ENCODE results near the gene ETV6.
A peak's percentile ranks its signal among the peaks of the same experiment; 100 is the strongest.

ETV6 gene

DNA sequence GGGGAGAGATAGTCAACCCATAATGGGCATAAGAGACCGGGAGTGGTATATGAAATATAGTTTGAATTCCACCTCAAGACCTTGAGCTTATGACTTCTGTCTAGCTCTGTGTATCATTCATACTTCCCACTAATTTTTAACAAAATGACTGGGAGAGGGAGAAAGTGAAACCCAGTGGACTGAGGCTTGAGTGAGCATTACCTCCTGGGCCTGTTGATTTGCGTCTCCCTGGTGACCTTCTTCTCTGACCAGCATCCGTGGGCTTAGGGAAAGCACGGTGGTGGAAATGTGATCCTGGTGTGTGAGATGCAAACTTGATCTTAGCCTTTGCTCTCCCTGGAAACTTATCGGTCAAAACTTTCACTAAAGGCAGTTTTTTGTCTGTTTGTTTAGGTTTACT lies 213.3 kb downstream of the ETV6 start:
- H3K4me3 ChIP-seq (replicated peaks in 1 of 2; ENCODE audit: low read depth in 2 of 2, low read length in 2 of 2) = no peak overlapping the region
- DNase-seq (ENCODE audit: low read depth in 2 of 2) = peak; percentile 55 to 61
- TF ChIP-seq, protein P1, sequence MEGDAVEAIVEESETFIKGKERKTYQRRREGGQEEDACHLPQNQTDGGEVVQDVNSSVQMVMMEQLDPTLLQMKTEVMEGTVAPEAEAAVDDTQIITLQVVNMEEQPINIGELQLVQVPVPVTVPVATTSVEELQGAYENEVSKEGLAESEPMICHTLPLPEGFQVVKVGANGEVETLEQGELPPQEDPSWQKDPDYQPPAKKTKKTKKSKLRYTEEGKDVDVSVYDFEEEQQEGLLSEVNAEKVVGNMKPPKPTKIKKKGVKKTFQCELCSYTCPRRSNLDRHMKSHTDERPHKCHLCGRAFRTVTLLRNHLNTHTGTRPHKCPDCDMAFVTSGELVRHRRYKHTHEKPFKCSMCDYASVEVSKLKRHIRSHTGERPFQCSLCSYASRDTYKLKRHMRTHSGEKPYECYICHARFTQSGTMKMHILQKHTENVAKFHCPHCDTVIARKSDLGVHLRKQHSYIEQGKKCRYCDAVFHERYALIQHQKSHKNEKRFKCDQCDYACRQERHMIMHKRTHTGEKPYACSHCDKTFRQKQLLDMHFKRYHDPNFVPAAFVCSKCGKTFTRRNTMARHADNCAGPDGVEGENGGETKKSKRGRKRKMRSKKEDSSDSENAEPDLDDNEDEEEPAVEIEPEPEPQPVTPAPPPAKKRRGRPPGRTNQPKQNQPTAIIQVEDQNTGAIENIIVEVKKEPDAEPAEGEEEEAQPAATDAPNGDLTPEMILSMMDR (IDR thresholded peaks at IDR 0.05; ENCODE audit: low read depth, low read length) = no peak

DNA sequence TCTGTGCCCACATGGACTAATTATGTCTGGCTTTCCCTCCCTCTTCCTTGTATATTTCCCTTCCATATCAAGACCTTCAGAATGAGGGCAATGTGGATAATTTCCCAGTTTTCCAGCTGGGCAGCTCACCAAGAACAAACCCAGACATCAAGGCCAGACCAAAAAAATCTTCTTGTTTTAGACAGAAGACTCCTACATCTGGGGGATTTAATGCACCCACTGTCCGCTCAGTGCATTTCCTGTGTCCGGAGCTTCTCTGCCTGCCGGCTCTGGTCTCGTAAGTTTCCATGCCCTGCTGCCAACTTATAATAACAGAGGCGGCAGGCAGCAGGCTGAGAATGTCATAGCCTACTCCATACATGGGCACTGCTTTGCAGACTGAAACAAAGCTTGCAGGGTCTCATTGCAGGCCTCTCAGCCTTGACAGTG lies 214.0 kb downstream of the ETV6 start:
- peak; percentile 28 to 69 for DNase-seq (ENCODE audit: low read depth in 2 of 2)
- TF ChIP-seq, protein P1 (IDR thresholded peaks at IDR 0.05; ENCODE audit: low read depth, low read length) = no peak
- no peak overlapping the region for H3K4me3 ChIP-seq (replicated peaks in 1 of 2; ENCODE audit: low read depth in 2 of 2, low read length in 2 of 2)

DNA sequence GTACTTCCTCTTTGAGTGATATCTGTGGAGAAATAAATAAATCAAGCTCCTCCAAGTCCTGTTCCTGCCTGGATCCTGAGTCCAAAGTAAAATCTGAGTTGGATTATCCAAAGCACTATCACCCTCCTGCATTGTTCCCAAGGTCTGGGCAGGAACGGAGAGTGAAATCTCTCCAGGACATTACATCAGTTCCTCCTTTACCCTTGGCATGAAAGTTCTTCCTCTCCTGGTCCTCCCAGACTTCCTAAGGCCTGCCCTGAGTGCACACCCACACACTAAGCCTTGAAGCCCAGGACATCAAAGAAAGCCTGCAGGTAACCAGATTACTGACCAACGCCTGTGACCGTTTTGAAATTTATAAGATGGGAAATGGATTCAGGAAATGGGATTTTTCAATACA lies 214.5 kb downstream of the ETV6 start:
- DNase-seq (ENCODE audit: low read depth in 2 of 2) = peak; percentile 40 to 54
- TF ChIP-seq, protein P1 (IDR thresholded peaks at IDR 0.05; ENCODE audit: low read depth, low read length) = no peak
- no peak overlapping the region for H3K4me3 ChIP-seq (replicated peaks in 1 of 2; ENCODE audit: low read depth in 2 of 2, low read length in 2 of 2)

DNA sequence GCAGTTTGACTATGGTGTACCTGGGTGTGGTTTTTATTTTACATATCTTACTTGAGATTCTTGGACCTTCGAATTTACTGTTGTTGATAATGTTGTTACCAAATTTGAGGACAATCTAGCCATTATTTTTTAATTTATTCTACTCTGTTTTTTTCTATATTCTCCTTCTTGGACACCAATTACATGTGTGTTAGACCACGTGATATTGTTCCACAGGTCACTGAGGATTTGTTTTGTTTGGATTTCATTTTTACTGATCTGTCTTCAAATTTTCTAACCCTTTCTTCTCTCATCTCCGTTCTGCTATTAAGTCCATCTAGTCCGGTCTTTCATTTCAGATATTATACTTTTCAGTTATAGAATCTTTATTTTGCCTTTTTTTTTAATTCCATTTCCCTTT lies 216.3 kb downstream of the ETV6 start:
- H3K4me3 ChIP-seq (replicated peaks in 1 of 2; ENCODE audit: low read depth in 2 of 2, low read length in 2 of 2) = no peak overlapping the region
- TF ChIP-seq, protein P1 (IDR thresholded peaks at IDR 0.05; ENCODE audit: low read depth, low read length) = no peak
- no peak for DNase-seq (ENCODE audit: low read depth in 2 of 2)

DNA sequence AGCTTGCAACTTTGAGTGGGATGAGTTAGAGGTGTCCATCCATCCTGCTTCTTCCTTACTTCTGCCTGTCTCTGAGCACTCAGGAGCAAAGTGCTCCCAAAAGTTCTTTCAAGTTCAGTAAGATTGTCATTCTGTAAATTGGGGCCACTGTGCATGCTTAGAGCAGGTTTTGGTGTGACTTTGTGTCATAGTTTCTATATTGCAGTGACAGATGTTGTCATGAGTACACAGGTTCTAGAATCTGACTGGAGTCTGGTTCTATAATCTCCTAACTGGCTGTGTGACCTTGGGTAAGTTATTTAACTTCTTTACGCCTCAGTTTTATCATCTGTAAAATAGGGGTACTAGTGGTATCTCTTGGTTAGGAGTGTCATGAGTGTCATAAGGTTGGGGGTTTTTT lies 218.6 kb downstream of the ETV6 start:
- H3K4me3 ChIP-seq (replicated peaks in 1 of 2; ENCODE audit: low read depth in 2 of 2, low read length in 2 of 2) = no peak overlapping the region
- TF ChIP-seq, protein P1 (IDR thresholded peaks at IDR 0.05; ENCODE audit: low read depth, low read length) = no peak
- DNase-seq (ENCODE audit: low read depth in 2 of 2) = no peak

DNA sequence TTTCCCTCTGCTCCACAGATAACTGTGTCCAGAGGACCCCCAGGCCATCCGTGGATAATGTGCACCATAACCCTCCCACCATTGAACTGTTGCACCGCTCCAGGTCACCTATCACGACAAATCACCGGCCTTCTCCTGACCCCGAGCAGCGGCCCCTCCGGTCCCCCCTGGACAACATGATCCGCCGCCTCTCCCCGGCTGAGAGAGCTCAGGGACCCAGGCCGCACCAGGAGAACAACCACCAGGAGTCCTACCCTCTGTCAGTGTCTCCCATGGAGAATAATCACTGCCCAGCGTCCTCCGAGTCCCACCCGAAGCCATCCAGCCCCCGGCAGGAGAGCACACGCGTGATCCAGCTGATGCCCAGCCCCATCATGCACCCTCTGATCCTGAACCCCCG lies 219.9 kb downstream of the ETV6 start:
- H3K4me3 ChIP-seq (replicated peaks in 1 of 2; ENCODE audit: low read depth in 2 of 2, low read length in 2 of 2) = no peak overlapping the region
- DNase-seq (ENCODE audit: low read depth in 2 of 2) = no peak
- TF ChIP-seq, protein P1 (IDR thresholded peaks at IDR 0.05; ENCODE audit: low read depth, low read length) = no peak

DNA sequence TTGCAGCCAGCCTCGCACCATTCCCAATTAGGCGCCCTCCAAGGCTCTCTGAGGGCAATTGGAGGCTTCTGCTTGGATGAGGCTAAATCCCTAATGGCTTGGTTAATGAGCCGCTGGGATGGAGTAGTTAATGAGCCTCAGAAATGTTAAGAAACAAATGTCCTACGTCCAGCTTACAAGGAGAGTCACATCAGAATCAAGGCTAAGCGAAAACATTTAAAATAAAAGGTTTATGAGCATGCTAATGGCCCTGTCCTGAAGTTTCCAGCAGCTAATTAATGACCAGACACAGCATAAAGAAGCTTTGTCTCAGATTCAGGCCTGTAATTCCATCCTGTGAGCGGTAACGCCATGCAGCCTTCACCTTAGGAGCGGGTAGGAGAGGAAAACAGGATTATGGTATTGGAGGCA lies 220.6 kb downstream of the ETV6 start:
- TF ChIP-seq, protein P1 (IDR thresholded peaks at IDR 0.05; ENCODE audit: low read depth, low read length) = no peak
- H3K4me3 ChIP-seq (replicated peaks in 1 of 2; ENCODE audit: low read depth in 2 of 2, low read length in 2 of 2) = no peak overlapping the region
- no peak for DNase-seq (ENCODE audit: low read depth in 2 of 2)

Measured in cardiac fibroblast (primary cell).